Caco-2 (cell line): ENCODE measurements around the gene USP43. TPM values are rescaled to one million over a fixed set of nuclear protein-coding genes. Genes with fewer than 3 reads are reported as not detected.
A peak's percentile ranks its signal among the peaks of the same experiment; 100 is the strongest.

Experiments
- BruUV-seq: library from RNA; stranded (reverse); fragments of 400-500 nt; replicated peaks from 2 replicates; lab custom pipeline; 2021; lab: Mats Ljungman, UMichigan
- CTCF ChIA-PET: fragments of 300-600 bp; sonication (Branson Sonifier 250); formaldehyde crosslinking; loops from one replicate; lab custom pipeline; 2022; ENCODE audit warnings: antibody characterized with exemption; lab: Charles Lee
- POLR2A ChIA-PET: fragments of 300-600 bp; sonication (Branson Sonifier 250); formaldehyde crosslinking; loops from one replicate; lab custom pipeline; 2022; ENCODE audit warnings: antibody characterized with exemption; lab: Charles Lee
- DNase-seq, 2 experiments: peaks; one replicate each; pipeline versions ENCODE4 v3.0.0 to v3.0.0-alpha.2; 2020 to 2022
- H3K27me3 ChIP-seq: replicated peaks from 2 replicates; pipeline ENCODE4 v1.6.0; 2011; ENCODE audit warnings: low read length; ENCODE audit not compliant: control insufficient read depth, insufficient read depth
- H3K36me3 ChIP-seq: 2 replicates; pipeline ENCODE4 v1.5.1; 2011; ENCODE audit warnings: low read length; ENCODE audit not compliant: control insufficient read depth, insufficient read depth
- H3K4me1 ChIP-seq: fragments of 250-450 bp; sonication (Bioruptor Pico); 2 replicates; pipeline ENCODE4 v1.5.1; 2020; ENCODE audit warnings: mild to moderate bottlenecking
- H3K4me3 ChIP-seq: 2 replicates; pipeline ENCODE4 v1.5.1; 2011; ENCODE audit warnings: low read depth, mild to moderate bottlenecking, control low read depth, low read length
- H3K9me3 ChIP-seq: fragments of 250-450 bp; sonication (Bioruptor Pico); 2 replicates; pipeline ENCODE4 v1.5.1; 2020; ENCODE audit warnings: mild to moderate bottlenecking, moderate library complexity
- H3K27ac Mint-ChIP-seq: one replicate; pipeline ENCODE4 v1.8.0; 2022; ENCODE audit warnings: mixed read lengths; ENCODE audit not compliant: unreplicated experiment
- H3K27me3 Mint-ChIP-seq: one replicate; pipeline ENCODE4 v1.8.0; 2022; ENCODE audit warnings: mixed read lengths; ENCODE audit not compliant: insufficient read depth, unreplicated experiment
- H3K36me3 Mint-ChIP-seq: one replicate; pipeline ENCODE4 v1.8.0; 2022; ENCODE audit warnings: mild to moderate bottlenecking, mixed read lengths; ENCODE audit not compliant: insufficient read depth, unreplicated experiment
- H3K4me1 Mint-ChIP-seq: one replicate; pipeline ENCODE4 v1.8.0; 2022; ENCODE audit warnings: low read depth, mixed read lengths; ENCODE audit not compliant: unreplicated experiment
- H3K4me3 Mint-ChIP-seq: one replicate; pipeline ENCODE4 v1.8.0; 2022; ENCODE audit warnings: mild to moderate bottlenecking, moderate library complexity, mixed read lengths; ENCODE audit not compliant: unreplicated experiment
- H3K9me3 Mint-ChIP-seq: one replicate; pipeline ENCODE4 v1.8.0; 2022; ENCODE audit warnings: mixed read lengths; ENCODE audit not compliant: unreplicated experiment
- intact Hi-C: fragments of 100-400 bp; cut with micrococcal nuclease; formaldehyde crosslinking; loops from one replicate; pipeline ENCODE4 v1.10.0; 2022; ENCODE audit not compliant: unreplicated experiment
- total RNA-seq: library from RNA; stranded (reverse); gene quantifications from 2 replicates; pipeline ENCODE4 v1.2.3, GENCODE V29; 2022
- TF ChIP-seq, protein P1 (sequence below), 2 experiments: fragments of 200-600 bp in 1 of 2; IDR thresholded peaks; 1 replicate in 1 of 2; 2 replicates in 1 of 2; pipeline versions ENCODE4 v1.5.1 to v1.8.0; 2011 to 2022; ENCODE audit warnings: antibody characterized with exemption in 1 of 2, control low read depth in 1 of 2, inconsistent platforms in 1 of 2, low read depth in 1 of 2, low read length in 1 of 2, mild to moderate bottlenecking in 1 of 2, moderate library complexity in 1 of 2; ENCODE audit not compliant: insufficient read depth in 1 of 2, severe bottlenecking in 1 of 2, unreplicated experiment in 1 of 2

USP43 gene
- total RNA-seq, 1 experiment from 2014 or later, result 6.0 TPM

DNA sequence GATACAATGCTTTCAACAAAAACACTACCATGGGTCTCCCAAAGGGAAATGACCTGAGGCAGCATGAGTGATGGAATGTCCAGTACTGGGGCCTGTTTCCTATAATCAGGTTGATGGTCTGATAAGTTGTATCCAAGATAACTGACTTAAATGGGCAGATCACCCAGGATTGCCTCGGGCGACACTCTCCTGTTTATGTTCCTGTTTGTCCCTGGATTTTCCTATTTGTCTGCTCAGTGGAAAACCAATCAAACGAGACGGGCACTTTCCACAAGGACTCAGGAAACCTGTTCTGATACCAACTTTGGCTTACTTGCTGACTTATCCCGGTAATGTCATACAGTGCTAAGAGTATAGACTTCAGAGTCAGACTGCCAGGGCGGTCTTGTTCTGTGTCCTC is 27.4 kb downstream of the USP43 start:
- Mint-ChIP-seq H3K27me3 (no peaks in the 10 kb centered on the region), H3K4me1 (peaks cover 17% of the 10 kb centered on the region), H3K27ac (no peak overlapping the region), H3K36me3 (peaks cover 46% of the 10 kb centered on the region), H3K9me3 (peaks cover 3% of the 10 kb centered on the region), H3K4me3 (no peak overlapping the region)
- H3K4me1 ChIP-seq, result peaks cover 5% of the 10 kb centered on the region; the same call in 1 of the 2 replicates
- no peaks in the 10 kb centered on the region for H3K36me3 ChIP-seq
- H3K4me3 ChIP-seq, result no peak overlapping the region
- CTCF ChIA-PET, result no interaction called here
- intact Hi-C loops, result no loop called here
- no TSS peak for BruUV-seq
- peak in 1 of 2 experiments; percentile 38 for DNase-seq
- no peaks in the 10 kb centered on the region for H3K27me3 ChIP-seq
- TF ChIP-seq, protein P1, sequence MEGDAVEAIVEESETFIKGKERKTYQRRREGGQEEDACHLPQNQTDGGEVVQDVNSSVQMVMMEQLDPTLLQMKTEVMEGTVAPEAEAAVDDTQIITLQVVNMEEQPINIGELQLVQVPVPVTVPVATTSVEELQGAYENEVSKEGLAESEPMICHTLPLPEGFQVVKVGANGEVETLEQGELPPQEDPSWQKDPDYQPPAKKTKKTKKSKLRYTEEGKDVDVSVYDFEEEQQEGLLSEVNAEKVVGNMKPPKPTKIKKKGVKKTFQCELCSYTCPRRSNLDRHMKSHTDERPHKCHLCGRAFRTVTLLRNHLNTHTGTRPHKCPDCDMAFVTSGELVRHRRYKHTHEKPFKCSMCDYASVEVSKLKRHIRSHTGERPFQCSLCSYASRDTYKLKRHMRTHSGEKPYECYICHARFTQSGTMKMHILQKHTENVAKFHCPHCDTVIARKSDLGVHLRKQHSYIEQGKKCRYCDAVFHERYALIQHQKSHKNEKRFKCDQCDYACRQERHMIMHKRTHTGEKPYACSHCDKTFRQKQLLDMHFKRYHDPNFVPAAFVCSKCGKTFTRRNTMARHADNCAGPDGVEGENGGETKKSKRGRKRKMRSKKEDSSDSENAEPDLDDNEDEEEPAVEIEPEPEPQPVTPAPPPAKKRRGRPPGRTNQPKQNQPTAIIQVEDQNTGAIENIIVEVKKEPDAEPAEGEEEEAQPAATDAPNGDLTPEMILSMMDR (IDR thresholded peaks at IDR 0.05; ENCODE audit: insufficient read depth in 1 of 2, low read depth in 1 of 2, low read length in 1 of 2, severe bottlenecking in 1 of 2, unreplicated experiment in 1 of 2), result no peak
- no peaks in the 10 kb centered on the region for H3K9me3 ChIP-seq
- POLR2A ChIA-PET, result no interaction called here

DNA sequence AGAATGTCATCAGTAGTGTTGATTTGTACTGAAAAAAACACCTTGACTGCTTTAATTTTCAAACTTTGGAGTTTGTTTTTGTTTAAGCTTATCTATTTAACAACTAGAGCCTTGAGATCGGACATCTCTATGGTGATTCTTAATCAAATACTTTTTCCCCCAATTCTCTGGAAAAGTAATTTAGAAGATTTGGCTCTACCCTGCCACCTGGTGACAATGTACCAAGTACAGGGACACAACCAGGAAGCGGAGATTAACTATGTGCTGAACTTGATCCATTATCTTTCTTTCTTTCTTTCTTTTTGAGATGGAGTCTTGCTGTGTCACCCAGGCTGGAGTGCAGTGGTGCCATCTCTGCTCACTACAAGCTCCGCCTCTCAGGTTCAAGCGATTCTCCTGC is 30.8 kb downstream of the USP43 start:
- peak in 1 of 2 experiments; percentile 9 for DNase-seq
- H3K4me1 Mint-ChIP-seq, result no peaks in the 10 kb centered on the region

DNA sequence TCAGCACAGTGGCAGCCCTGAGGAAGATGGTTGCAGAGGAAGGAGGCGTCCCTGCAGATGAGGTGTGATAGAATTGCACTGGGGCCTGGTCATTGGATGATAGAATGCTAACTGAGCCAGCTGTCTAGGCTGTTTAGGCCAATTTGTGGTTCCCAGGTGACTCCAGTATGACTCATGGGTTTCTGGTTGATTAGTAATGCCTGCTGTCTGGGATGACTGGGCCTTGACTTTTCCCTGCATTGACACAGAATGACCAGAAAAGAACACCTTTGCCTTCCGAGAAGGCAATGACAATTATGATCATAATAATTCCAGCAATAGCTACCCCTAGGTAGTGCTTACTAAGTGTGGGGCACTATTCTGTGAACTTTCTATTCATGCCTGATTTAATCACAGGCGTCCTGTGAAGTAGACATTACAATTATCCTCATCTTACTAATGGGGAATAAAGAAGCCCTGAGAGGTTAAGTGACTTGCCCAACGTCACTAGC is 31.5 kb downstream of the USP43 start:
- H3K27ac Mint-ChIP-seq, result no peak overlapping the region
- H3K27me3 ChIP-seq, result no peaks in the 10 kb centered on the region
- H3K36me3 ChIP-seq, result no peaks in the 10 kb centered on the region
- TF ChIP-seq, protein P1 (IDR thresholded peaks at IDR 0.05; ENCODE audit: insufficient read depth in 1 of 2, low read depth in 1 of 2, low read length in 1 of 2, severe bottlenecking in 1 of 2, unreplicated experiment in 1 of 2), result no peak
- intact Hi-C loops, result loop anchor here (2.0 kb wide), 2 partner anchors 30 to 100 kb away; partner anchors contain the start of gene CFAP52
- H3K9me3 Mint-ChIP-seq, result peaks cover 10% of the 10 kb centered on the region
- no peaks in the 10 kb centered on the region for H3K4me1 Mint-ChIP-seq
- no peak overlapping the region for H3K4me3 Mint-ChIP-seq
- no peak overlapping the region for H3K4me3 ChIP-seq
- H3K4me1 ChIP-seq, result no peaks in the 10 kb centered on the region
- POLR2A ChIA-PET, result no interaction called here
- no TSS peak for BruUV-seq
- CTCF ChIA-PET, result no interaction called here
- H3K36me3 Mint-ChIP-seq, result peaks cover 50% of the 10 kb centered on the region
- no peaks in the 10 kb centered on the region for H3K9me3 ChIP-seq
- no peaks in the 10 kb centered on the region for H3K27me3 Mint-ChIP-seq
- DNase-seq, result no peak

More for the DNA sequence above, 30.8 kb downstream of the USP43 start:
- H3K9me3 Mint-ChIP-seq, result peaks cover 10% of the 10 kb centered on the region
- H3K27ac Mint-ChIP-seq, result no peak overlapping the region
- TF ChIP-seq, protein P1 (IDR thresholded peaks at IDR 0.05; ENCODE audit: insufficient read depth in 1 of 2, low read depth in 1 of 2, low read length in 1 of 2, severe bottlenecking in 1 of 2, unreplicated experiment in 1 of 2), result peak in 1 of 2 experiments; percentile 31
- POLR2A ChIA-PET, result no interaction called here
- BruUV-seq, result no TSS peak
- Histone ChIP-seq H3K9me3 (no peaks in the 10 kb centered on the region), H3K36me3 (no peaks in the 10 kb centered on the region), H3K4me3 (no peak overlapping the region), H3K4me1 (no peaks in the 10 kb centered on the region), H3K27me3 (no peaks in the 10 kb centered on the region)
- H3K36me3 Mint-ChIP-seq, result peaks cover 49% of the 10 kb centered on the region
- H3K4me3 Mint-ChIP-seq, result no peak overlapping the region
- intact Hi-C loops, result loop anchor here (2.0 kb wide), 2 partner anchors 29 to 99 kb away; partner anchors contain the start of gene CFAP52
- CTCF ChIA-PET, result no interaction called here
- no peaks in the 10 kb centered on the region for H3K27me3 Mint-ChIP-seq
